SU-DHL-6 (cell line): ENCODE results near the gene TMEM8B.

Source experiments
- EZH2phosphoT487 ChIP-seq: fragments of 200-600 bp; sonication (generic), shearing (Covaris generic); conservative IDR thresholded peaks from 2 replicates; pipeline ENCODE4 v1.6.1; 2018; ENCODE audit warnings: mild to moderate bottlenecking, antibody characterized with exemption, low read length, moderate library complexity, mixed read lengths
- TF ChIP-seq, protein P1 (sequence below): fragments of 200-600 bp; sonication (generic); IDR thresholded peaks from one replicate; pipeline ENCODE4 v1.5.1; 2017; ENCODE audit warnings: antibody characterized with exemption, mild to moderate bottlenecking, low read length, moderate library complexity; ENCODE audit not compliant: insufficient read depth, poor library complexity, severe bottlenecking

DNA sequence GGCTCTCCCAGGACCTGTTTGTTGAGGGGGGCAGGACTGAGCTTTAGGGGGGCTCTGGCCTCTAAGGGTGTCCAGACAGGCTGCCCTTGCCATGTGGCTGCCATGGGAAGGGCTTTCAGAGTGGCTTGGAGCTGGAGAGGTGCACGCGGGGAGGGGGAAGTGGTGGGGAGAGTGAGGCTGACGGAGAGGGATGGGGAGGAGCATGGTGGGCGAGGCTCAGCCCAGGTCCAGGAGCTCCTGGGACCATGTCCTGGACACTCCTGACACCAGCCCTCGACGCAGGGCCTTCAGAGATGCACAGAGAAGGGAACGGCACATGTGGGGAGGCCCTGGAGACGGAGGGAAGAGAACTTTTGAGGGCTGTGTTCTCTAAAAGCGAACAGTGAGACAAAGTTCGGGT is 82.7 kb downstream of the TMEM8B start:
- TF ChIP-seq, protein P1, sequence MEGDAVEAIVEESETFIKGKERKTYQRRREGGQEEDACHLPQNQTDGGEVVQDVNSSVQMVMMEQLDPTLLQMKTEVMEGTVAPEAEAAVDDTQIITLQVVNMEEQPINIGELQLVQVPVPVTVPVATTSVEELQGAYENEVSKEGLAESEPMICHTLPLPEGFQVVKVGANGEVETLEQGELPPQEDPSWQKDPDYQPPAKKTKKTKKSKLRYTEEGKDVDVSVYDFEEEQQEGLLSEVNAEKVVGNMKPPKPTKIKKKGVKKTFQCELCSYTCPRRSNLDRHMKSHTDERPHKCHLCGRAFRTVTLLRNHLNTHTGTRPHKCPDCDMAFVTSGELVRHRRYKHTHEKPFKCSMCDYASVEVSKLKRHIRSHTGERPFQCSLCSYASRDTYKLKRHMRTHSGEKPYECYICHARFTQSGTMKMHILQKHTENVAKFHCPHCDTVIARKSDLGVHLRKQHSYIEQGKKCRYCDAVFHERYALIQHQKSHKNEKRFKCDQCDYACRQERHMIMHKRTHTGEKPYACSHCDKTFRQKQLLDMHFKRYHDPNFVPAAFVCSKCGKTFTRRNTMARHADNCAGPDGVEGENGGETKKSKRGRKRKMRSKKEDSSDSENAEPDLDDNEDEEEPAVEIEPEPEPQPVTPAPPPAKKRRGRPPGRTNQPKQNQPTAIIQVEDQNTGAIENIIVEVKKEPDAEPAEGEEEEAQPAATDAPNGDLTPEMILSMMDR, result no peak
- TF ChIP-seq EZH2phosphoT487, result no peak
